Stimulated activated CD8-positive, alpha-beta memory T cell treated with anti-CD3 and anti-CD28 coated beads, Interleukin-12 subunit alpha, Interleukin-12 subunit beta, amount 100 ng/mL, for 24 hours (primary cell): ENCODE measurements around the gene BICD1.

ENCODE experiments used
- DNase-seq: peaks from one replicate; pipeline ENCODE4 v3.0.0-alpha.2; 2020; ENCODE audit errors: extremely low read depth

The BICD1 gene

DNA sequence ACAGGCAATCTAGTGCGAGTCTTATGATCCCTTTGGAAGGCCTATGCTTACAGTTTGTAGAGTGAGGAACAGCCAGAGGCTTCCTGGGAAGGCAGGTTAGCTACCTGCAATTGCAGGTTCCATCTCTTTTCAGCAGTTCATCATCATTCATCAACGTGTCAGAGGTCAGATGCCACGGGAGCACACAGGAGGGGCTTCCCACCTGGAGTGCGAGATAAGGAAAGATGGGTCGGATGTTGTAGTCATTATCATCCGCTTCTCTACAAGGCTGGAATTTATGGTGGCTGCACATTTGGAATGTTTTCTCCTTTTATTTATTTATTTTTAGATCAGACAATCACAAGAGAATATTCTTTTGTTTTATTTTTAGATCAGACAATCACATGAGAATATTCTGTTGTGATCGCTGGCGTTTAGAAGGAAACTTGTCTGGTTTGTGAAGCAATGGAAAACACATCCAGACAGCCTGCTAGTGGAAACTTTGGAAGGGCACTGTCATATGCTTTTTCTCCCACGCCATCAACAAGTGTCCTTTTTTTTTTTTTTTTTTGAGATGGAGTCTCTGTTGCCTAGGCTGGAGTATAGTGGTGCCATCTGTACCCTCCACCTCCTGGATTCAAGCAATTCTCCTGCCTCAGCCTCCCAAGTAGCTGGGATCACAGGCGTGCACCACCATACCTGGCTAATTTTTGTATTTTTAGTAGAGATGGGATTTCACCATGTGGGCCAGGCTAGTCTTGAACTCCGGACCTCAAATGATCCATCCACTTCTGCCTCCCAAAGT, 1.9 kb upstream of the BICD1 start:
- no peak for DNase-seq

DNA sequence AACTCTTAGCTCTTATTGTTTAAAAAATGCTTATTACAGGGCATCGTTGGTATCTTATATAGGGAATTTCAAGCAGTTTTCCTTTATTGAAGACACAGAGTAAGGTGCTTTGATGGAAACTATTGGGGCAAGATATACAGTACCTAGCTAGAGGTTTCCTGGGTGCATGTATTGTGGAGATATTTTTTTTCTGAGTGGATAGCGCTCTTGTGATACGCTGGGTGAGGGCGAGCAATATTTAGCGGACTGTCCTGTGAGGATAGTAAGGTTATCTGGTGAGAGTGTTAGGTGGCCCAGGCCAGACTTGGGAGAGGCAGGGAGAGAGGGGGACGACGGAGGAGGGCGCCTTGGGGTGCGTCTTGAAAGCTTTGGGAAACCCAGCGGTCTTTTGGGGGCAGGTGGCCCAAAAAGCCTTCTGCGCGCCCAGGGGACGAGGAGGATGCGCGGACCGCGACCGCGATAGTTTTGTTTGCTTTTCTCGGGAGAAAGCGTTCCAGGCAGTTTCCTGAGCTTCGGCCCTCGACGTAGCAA, 596 bp upstream of the BICD1 start:
- no peak for DNase-seq

DNA sequence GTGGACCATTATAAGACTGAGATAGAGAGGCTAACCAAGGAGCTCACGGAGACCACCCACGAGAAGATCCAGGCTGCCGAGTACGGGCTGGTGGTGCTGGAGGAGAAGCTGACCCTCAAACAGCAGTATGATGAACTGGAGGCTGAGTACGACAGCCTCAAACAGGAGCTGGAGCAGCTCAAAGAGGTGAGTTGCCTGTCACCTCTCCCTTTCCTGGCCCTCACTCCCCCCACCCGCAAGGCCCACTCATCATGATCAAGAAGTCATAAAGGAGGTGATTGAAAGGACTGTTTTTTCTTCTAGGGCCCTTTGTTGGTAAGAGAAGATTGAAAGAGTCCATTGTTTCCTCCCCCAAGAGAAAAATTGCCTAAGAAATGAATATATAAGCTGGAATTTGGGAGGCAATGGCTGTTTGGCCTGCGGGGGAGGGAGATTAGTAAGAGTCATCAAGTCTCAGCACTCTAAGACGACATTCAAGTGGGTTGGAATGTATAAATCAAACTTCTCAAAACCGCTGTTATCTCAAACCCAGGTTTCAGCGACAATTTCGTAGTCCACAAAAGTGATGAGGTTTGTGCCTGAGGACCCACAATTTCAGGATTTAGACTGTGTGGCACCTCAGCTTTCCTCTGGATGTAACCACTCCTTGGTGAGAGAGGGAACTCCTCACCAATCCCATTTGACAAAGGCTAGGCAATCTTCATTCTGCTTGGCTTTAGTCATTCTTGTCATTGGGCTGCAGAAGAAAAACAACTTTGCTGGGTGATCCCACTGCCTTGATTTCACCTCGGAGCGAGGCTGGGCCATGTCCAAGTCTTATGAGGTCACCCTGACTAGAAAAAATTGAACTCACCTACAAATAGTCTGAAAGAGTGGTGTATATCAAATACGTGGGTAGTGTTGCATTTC, 966 bp downstream of the BICD1 start:
- no peak for DNase-seq

DNA sequence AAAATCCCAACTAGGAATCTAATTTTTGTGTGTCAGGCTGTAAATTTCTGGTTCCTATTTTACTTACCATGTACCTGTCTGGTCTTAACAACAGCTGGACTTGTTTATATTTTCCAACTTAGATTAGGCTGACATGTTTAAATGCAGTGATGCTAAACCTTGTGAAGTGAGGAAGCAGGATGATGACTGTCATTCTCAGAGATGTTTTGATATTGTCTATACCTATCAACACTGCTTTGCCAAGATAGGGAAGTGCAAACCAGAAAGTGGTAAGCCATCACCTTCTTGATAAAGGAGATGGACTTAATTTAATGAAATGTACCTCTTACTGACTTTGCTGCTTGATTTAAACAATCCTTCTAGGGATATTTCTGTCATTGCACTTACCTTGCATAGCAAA, 2.1 kb downstream of the BICD1 start:
- no peak for DNase-seq

DNA sequence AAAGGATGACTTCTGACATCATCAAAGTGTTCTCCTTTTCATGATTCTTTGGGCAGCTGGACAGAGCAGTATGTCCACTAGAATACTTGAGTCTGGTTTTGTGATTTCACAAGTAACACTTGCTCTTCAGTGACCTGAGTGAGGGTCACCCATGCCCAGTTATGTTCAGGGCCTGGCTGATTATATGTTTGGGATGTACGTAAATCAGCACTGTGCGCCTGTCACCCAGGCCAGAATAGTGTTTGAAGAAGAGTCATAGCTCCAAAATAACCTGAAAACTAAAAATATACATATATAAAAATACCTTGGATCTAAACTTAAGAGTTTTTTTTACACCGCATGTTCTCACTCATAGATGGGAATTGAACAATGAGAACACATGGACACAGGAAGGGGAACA, 3.8 kb downstream of the BICD1 start:
- no peak for DNase-seq

DNA sequence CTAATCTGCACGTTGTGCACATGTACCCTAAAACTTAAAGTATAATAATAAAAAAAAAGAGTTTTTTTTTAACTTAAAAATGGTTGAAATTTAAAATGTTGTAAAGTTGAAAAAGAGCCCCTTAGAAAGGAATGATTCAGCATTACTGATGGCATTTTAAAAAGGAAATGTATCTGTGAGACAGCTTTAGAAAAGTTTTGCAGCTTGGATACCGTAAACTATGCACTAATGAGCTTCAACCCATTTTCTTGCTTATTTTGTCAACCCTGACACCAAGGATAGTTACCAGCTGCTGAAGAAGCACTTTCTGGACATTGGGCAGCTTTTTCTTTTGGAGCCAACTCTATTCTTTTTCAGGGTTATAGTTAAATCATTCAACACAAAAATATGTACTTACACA, 4.3 kb downstream of the BICD1 start:
- DNase-seq = no peak

DNA sequence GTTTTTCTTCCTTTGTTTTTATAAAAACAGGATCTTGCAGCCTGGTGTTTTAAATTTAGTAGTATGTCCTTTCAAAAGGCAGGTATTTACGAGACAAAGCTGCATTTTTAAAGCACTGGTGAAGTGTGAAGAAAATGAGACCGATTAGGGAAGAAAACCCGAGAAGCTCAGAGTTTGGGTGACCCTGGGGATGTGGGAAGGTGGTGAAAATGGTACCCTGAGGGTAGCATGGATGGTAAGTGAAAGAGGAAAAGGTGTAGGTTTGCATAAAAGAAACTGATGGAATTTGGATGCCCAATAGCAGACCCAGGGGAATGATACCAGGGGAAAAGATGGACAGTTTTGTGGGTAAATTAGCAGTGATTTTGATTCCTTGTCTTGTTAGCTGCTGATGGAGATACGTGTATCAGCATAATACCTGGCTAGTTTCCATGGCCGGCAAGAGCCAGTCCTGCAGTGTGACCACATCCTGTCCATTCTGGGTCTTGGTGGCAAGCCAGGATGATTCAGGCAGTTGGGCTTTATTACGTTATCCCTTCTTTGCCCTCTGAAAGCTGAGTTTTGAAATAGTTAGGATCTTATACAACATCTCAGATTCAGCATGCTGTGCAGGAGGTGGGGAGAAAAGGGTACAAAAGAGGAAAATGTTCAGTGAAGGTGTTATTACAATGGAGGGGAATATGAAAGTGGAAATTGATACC, 8.9 kb downstream of the BICD1 start:
- DNase-seq = no peak

DNA sequence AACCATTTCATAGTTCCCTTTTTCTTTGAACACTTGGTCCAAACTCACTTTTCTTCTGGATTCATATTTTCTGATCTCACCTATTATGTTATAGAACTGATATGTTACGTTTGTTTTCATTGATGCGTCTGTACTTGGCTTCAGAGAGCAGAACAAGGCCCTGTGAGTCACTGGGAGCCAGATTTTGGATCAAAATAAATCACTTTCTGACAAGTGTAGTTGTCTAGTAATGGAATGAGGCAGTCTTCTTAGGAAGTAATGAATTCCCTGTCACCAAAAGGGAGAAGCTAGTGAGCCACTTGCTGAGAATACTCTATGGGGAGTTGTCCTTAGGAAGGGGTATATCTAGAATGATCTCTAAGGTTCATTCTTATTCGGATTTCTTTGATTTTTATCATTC, 10.2 kb downstream of the BICD1 start:
- no peak for DNase-seq

DNA sequence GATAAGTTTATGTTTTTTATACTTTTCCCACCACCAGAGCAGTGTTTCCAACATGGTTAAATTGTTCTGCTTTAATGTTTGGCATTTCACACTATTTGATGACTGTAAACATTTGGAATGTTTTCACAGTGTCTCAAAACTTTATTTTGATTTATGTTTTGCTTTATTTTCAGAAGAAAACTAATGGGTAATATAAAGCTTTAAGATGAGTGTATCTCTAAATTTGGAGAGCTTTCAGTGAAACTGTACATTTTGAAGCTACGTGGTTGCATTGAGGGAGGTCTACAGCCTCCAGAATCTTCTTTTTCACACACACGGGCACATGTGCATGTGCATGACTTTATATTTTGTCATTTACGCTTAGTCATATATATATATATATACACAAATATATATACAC, 10.7 kb downstream of the BICD1 start:
- DNase-seq = no peak

DNA sequence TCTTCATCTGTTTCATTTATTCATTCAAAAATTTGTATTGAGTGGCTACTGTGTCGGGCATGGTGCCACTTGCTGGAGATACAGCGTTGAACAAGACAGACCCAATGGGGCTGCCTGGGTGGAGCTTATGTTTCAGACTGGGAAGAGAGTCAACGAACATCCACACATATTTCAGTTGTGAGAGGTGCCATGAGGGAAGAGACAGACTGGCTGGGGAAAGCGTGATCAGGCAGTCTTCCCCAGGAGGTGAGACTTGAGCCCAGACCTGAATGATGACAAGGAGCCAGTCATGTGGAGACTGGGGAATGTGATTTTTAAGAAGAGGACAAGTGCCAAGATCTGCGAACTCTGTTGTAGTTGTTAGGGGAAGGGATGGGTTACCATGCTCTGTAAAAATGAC, 12.2 kb downstream of the BICD1 start:
- DNase-seq = no peak

DNA sequence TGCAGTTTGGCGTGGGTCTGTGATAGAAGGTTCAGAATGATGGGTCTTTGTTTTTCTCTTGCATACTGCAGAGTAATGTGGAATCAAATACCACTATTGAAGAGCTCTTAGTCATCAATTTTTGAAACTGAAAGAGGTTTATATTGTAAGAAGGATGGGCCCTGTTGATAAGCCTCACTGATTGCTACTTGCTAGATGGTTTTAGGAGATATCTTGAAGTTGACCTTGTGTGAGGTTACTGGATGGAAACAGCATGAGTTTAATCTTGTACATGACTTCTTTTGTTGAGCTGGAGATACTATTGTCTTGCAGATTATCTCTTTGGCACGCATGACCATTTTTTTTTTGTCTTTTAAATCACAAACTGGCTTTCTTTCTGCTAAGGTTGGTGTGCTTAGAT, 13.8 kb downstream of the BICD1 start:
- no peak for DNase-seq

DNA sequence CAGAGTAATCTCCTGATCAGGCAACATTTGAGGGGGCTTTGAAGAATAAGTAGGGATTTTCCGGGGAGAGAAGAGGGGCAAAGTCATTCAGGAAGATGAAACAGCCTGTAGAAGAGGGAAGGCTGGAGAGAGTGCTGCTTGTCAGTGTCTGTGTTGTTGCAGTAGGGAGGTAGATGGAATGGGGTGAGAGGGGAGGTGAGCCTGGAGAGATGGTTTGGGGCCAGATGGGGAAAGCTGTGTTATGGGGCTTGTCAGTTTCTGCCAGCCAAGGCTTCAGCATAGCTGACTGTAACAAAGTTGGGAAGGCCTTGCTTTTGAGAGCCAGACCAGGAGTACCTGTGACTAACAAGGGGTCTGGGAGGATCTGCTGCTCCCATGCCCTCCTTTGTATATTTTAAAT, 18.0 kb downstream of the BICD1 start:
- DNase-seq = no peak

DNA sequence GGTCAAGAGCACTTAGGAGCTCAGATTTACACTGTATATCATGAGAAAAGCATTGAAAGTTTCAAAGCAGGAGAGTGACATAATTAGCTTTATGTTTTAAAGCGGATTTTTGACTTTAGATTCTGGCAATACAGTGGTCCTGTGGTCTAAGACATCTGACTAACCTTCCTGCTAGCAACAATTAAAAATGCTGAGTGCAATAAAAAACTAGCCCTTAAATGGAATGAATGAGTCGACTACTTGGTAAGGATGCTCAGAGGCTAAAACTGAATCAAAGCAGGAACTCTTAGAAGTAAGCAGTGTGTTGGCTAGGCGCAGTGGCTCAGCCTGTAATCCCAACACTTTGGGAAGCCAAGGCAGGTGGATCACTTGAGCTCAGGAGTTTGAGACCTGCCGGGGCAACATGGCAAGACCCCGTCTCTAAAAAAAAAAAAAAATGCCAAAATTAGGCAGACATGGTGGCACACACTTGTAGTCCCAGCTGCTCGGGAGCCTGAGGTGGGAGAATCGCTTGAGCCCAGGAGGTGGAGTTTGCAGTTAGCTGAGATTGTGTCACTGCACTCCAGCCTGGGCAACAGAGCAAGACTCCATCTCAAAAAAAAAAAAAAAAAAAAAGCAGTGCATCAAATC, 18.9 kb downstream of the BICD1 start:
- no peak for DNase-seq

DNA sequence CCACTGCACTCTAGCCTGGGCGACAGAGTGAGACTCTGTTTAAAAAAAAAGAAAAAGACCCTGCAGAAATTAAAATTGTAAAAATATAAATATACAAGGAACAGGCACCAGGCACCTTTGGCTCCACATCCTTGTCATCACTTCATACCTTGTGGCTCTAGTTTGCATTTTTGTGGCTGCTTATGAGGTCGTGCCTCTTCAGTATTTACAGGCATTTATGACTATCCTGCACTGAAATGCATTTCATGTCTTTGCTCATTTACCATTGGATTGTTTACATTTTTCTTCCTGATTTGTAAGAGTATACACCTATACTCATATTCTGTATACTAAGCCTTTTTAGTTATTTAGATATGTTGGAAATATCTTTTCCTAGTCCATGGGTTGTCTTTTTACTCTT, 20.1 kb downstream of the BICD1 start:
- DNase-seq = no peak

DNA sequence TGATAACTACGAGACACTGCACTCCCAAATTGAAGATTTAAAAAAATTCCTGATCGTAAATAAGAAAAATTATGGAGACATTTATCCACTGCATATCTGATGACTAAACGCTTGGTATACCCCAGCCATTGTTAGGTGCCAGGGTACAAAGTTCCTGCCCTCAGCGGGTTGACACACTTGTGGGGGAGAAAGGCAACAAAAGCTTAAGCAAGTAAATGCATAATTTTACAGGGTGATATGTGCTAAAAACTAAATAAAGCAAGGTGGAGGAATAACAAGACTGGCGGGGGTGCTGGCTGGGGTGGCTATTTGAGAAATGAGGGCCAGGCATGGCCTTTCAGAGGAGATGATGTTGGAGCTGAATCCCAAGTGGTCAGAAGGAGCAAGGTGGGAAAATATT, 25.0 kb downstream of the BICD1 start:
- DNase-seq = no peak

DNA sequence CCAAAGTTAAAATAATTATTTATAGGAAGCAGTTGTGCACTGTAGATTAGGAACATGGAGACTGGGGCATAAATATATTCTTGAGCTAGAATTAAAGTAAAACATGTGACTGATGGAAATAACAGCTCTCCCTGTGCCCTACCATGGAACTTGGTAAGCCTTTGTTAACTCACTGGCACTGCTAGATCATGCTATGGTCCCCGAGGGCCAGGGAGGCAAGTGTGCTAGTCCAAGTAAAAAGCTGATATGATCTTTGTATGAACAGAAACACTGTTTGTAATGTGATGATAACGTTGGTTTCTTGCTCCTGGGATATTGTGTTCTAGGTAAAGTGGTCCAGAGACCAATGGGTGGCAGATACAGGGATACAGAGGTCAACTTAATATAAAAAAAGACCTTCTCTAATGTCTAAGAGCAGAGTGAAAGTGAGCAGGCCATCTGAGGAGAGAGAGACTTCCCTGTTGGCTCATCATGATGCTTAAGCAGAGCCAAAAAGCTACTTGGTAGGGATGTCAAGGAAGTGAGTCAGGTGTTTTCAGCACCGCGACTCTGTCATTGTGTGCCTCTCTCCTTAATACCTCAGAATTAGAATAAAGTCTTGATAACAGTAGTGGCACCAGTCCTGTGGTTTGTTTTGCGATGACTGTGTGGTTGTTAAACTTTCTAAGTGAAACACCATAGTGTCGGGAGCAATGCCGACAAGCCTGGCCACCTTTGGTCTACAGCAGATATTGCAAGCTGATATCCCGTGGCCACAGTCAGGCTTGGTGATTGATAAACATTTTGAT, 27.6 kb downstream of the BICD1 start:
- DNase-seq = peak; percentile 25

DNA sequence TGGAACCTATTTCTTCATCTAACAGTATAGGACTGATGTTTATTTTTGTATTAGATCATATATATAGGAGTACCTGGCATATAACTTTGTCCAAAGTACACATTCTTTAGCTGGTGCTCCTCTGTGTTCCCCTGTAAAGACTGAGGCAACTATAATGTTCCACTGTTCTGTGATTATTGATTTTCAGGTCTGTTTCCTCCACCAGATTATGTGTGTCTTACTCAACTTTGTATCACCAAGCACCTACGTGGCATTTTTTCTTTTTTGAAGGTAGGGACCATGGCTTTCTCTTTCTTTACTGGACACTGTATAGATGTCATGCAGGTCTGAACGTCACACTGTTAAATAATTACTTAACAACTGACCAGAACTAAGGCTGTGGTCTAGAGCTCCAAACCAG, 29.3 kb downstream of the BICD1 start:
- DNase-seq = no peak

DNA sequence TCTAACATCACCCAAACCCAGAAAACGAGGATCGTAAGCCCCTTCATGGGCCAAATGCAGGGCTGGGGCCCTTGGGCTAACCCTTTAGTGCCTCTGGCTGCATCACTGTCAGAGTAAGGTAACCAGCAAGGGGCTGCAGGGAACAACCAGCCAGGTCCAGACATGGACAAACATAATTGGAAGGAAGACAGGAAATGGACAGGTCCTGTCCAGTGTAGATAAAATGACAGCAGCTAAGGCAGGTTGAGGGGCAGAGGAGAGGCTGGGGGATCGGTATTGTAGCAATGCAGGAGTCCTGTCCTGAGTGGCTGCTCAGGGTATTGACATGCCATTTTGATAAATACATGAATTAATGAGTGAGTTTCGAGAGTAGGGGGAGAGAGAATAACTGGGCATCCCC, 29.8 kb downstream of the BICD1 start:
- no peak for DNase-seq

DNA sequence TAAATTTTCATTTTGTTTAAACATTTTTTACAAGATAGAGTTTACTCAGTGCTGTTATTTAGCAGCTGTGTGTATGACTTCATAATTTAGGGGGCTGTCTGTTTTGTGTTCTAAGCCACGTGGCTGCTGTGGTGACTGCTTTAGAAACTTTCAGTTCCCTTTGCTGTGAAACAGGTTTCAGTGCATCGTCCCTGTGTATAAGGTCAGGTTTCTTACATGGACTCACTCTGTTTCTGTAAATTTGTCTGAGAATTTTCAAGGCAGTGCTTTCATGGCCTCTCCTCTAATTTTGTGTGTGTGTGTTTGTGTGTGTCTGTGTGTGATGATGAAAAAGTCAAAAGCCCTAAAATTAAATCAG, 32.4 kb downstream of the BICD1 start:
- DNase-seq = no peak

DNA sequence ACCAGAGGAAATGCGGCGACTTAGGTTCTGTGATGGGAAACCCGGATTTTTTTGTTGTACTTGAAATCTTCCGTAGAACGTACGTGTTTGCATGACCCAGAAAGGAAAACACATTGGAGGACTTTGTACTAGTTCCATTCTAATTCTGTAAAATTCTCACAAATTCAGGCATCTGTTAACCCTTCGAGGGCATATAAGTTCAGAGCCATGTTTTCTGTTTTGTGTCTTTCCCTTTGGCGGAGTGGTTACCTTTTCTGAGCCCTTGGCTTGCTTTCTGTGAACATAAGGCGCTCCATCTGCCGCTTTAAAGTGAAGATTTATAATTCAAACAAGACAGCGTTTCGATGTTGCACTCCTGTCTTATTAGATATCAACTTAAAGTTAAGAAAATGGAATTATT, 34.2 kb downstream of the BICD1 start:
- DNase-seq = no peak

DNA sequence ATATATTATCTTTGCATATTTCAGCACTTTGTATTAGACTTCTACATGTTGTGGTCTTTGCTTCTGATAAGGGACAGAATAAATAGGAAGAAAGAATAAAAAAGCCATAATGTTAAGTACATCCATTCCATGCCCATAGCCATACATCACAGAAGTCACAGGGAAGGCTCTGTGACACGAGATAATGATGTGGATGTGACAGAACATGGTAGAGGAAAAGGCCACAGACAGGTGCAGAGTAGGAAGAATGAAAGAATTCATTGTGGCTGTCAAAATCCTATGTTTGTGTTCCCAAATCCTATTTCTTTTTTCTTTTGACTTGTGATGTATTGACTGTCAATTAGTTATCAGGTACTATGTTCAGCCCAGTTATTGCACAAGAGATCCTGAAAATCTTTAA, 38.4 kb downstream of the BICD1 start:
- DNase-seq = no peak
